Activated B cell treated with CpG ODN at 0.5 μM for 24 hours (primary cell): Measurements from ENCODE around the gene CEP192. TPM values are rescaled to one million over a fixed set of nuclear protein-coding genes. Genes with fewer than 3 reads are reported as not detected.

Source experiments
- ATAC-seq: fragments of 200-7000 bp; cut with Tn5 transposase; one replicate; pipeline ENCODE4 v1.10.0; 2021; ENCODE audit warnings: low read depth, mild to moderate bottlenecking, moderate library complexity
- CTCF ChIA-PET: fragments of 350-600 bp; sonication (Branson Sonifier 250); formaldehyde crosslinking; loops from one replicate; lab custom pipeline; 2021; ENCODE audit warnings: antibody characterized with exemption; lab: Charles Lee
- POLR2A ChIA-PET: fragments of 350-600 bp; sonication (Branson Sonifier 250); formaldehyde crosslinking; loops from one replicate; lab custom pipeline; 2021; ENCODE audit warnings: antibody characterized with exemption; lab: Charles Lee
- DNase-seq: peaks from one replicate; pipeline ENCODE4 v3.0.0; 2022
- H3K27ac Mint-ChIP-seq: one replicate; pipeline ENCODE4 v1.8.0; 2020; ENCODE audit warnings: mixed read lengths
- H3K27me3 Mint-ChIP-seq: one replicate; pipeline ENCODE4 v1.8.0; 2021; ENCODE audit warnings: mixed read lengths
- H3K36me3 Mint-ChIP-seq: one replicate; pipeline ENCODE4 v1.8.0; 2021; ENCODE audit warnings: low read depth, mixed read lengths
- H3K4me1 Mint-ChIP-seq: one replicate; pipeline ENCODE4 v1.8.0; 2021; ENCODE audit warnings: mixed read lengths
- H3K4me3 Mint-ChIP-seq: one replicate; pipeline ENCODE4 v1.8.0; 2020; ENCODE audit warnings: mild to moderate bottlenecking, mixed read lengths
- H3K9me3 Mint-ChIP-seq: one replicate; pipeline ENCODE4 v1.8.0; 2020; ENCODE audit warnings: mixed read lengths
- CTCF ChIP-seq: fragments of 200-600 bp; IDR thresholded peaks from one replicate; pipeline ENCODE4 v1.8.0; 2022; ENCODE audit warnings: antibody characterized with exemption, mild to moderate bottlenecking
- intact Hi-C: fragments of 100-400 bp; cut with micrococcal nuclease; formaldehyde crosslinking; loops from one replicate; pipeline ENCODE4 v1.15.1; 2024
- total RNA-seq: library from RNA; stranded (reverse); gene quantifications from 2 replicates; pipeline ENCODE4 v1.2.3, GENCODE V29; 2022

Gene CEP192
- total RNA-seq, 1 donor from 2014 or later, result 34.2 TPM

- H3K27ac Mint-ChIP-seq, result peak within 1 kb of the TSS; percentile 97
- H3K27me3 Mint-ChIP-seq, result no peaks in the 10 kb centered on the region
- DNase-seq (peak; percentile 96), ATAC-seq (peak; percentile 90)
- peaks cover 24% of the 10 kb centered on the region for H3K4me1 Mint-ChIP-seq
- H3K4me3 Mint-ChIP-seq, result peak within 1 kb of the TSS; percentile 96
- ChIA-PET CTCF (interaction anchor here (0.6 to 1.0 kb wide), 3 partner anchors 11 to 62 kb away, joined by 3 to 4 read pairs (median 3); partner anchors contain the start of gene CEP192), POLR2A (interaction anchor here (0.6 to 2.6 kb wide), 12 partner anchors 44 to 966 kb away, joined by 3 to 43 read pairs (median 5); partner anchors contain the start of genes AFG3L2, CEP192, CEP76 and IMPA2)
- no peak for TF ChIP-seq CTCF
- intact Hi-C loops, result loop anchor here (1.0 to 5.0 kb wide), 13 partner anchors 36 to 1039 kb away; partner anchors contain the start of genes AFG3L2, CEP192, CEP76 and FAM210A
- H3K36me3 Mint-ChIP-seq, result peaks cover 12% of the 10 kb centered on the region
- no peaks in the 10 kb centered on the region for H3K9me3 Mint-ChIP-seq
These were observed 43.7 kb upstream of the CEP192 start, which contains the start of gene SEH1L for GRCh38 chr18:12947285-12948049. TSS of gene SEH1L (plus strand) at chr18:12948011. CDS start at chr18:12948122, 111 bp downstream.

- Mint-ChIP-seq H3K9me3 (no peaks in the 10 kb centered on the region), H3K4me3 (peak overlapping the region; percentile 96), H3K36me3 (peaks cover 17% of the 10 kb centered on the region), H3K4me1 (peaks cover 24% of the 10 kb centered on the region), H3K27ac (peak overlapping the region; percentile 97), H3K27me3 (no peaks in the 10 kb centered on the region)
- TF ChIP-seq CTCF, result no peak
- ChIA-PET POLR2A (interaction anchor here (0.5 to 2.6 kb wide), 15 partner anchors 13 to 1000 kb away, joined by 3 to 43 read pairs (median 5); partner anchors contain the start of genes AFG3L2, CEP192, CEP76 and FAM210A), CTCF (interaction anchor here (0.9 to 1.5 kb wide), 3 partner anchors 43 to 245 kb away, joined by 3 to 4 read pairs (median 3); partner anchors contain the start of genes CEP192, CEP76 and PSMG2)
- DNase-seq (peak; percentile 91), ATAC-seq (peak; percentile 65)
- intact Hi-C loops, result loop anchor here (1.0 to 5.0 kb wide), 4 partner anchors 189 to 966 kb away; partner anchors contain the start of genes IMPA2 and TUBB6
These were observed 42.9 kb upstream of the CEP192 start for GRCh38 chr18:12948050-12948804.

- Mint-ChIP-seq H3K4me1 (peaks cover 1% of the 10 kb centered on the region), H3K4me3 (no peak overlapping the region), H3K36me3 (peaks cover 51% of the 10 kb centered on the region), H3K9me3 (no peaks in the 10 kb centered on the region), H3K27me3 (no peaks in the 10 kb centered on the region), H3K27ac (no peak overlapping the region)
- no peak for ATAC-seq
- ChIA-PET POLR2A (no interaction called here), CTCF (no interaction called here)
- no peak for DNase-seq
- intact Hi-C loops, result no loop called here
- no peak for TF ChIP-seq CTCF
These were observed 32.7 kb upstream of the CEP192 start for GRCh38 chr18:12958478-12958877.

GRCh38 chr18:12960395-12960794 is 30.8 kb upstream of the CEP192 start:
- H3K36me3 Mint-ChIP-seq, result peaks cover 53% of the 10 kb centered on the region
- intact Hi-C loops, result no loop called here
- no peaks in the 10 kb centered on the region for H3K9me3 Mint-ChIP-seq
- TF ChIP-seq CTCF, result no peak
- H3K4me3 Mint-ChIP-seq, result no peak overlapping the region
- H3K27me3 Mint-ChIP-seq, result no peaks in the 10 kb centered on the region
- ChIA-PET POLR2A (no interaction called here), CTCF (no interaction called here)
- no peak for ATAC-seq
- no peak for DNase-seq
- peaks cover 1% of the 10 kb centered on the region for H3K4me1 Mint-ChIP-seq
- H3K27ac Mint-ChIP-seq, result no peak overlapping the region
